ENCODE measurements around the gene PUM1.
"Not testable (repeated sequence)": the region's sequence is repeated elsewhere in the genome, so short reads cannot be mapped to it uniquely, and the experiment has no call there.

The PUM1 gene

GRCh38 chr1:30976143-30976542, 89.4 kb downstream of the PUM1 start:
- no peak overlapping the region for H3K4me3 ChIP-seq (replicated peaks; ENCODE audit: low read depth, low read length)

GRCh38 chr1:30975217-30975616, 90.3 kb downstream of the PUM1 start:
- no peak overlapping the region for H3K4me3 ChIP-seq (replicated peaks; ENCODE audit: low read depth, low read length)
- TF ChIP-seq CTCF (IDR thresholded peaks at IDR 0.05; ENCODE audit: low read length, missing control alignments) = no peak
- no peak for DNase-seq (ENCODE audit: low read depth)

More at GRCh38 chr1:30976143-30976542, 89.4 kb downstream of the PUM1 start:
- peak; percentile 68 for DNase-seq (ENCODE audit: low read depth)
- TF ChIP-seq CTCF (IDR thresholded peaks at IDR 0.05; ENCODE audit: low read length, missing control alignments) = no peak

- no peak for TF ChIP-seq CTCF (IDR thresholded peaks at IDR 0.05; ENCODE audit: low read length, missing control alignments)
- no peak overlapping the region for H3K4me3 ChIP-seq (replicated peaks; ENCODE audit: low read depth, low read length)
- DNase-seq (ENCODE audit: low read depth) = no peak
Observed at GRCh38 chr1:30974536-30974935, 91.0 kb downstream of the PUM1 start.

GRCh38 chr1:30972349-30972748, 93.2 kb downstream of the PUM1 start:
- not testable (repeated sequence) for DNase-seq (ENCODE audit: low read depth); H3K4me3 ChIP-seq (replicated peaks; ENCODE audit: low read depth, low read length)

GRCh38 chr1:30971496-30971895, 94.0 kb downstream of the PUM1 start:
- no peak for DNase-seq (ENCODE audit: low read depth)
- no peak for TF ChIP-seq CTCF (IDR thresholded peaks at IDR 0.05; ENCODE audit: low read length, missing control alignments)
- H3K4me3 ChIP-seq (replicated peaks; ENCODE audit: low read depth, low read length) = no peak overlapping the region

GRCh38 chr1:30969903-30970302, 95.6 kb downstream of the PUM1 start:
- H3K4me3 ChIP-seq (replicated peaks; ENCODE audit: low read depth, low read length) = no peak overlapping the region
- no peak for TF ChIP-seq CTCF (IDR thresholded peaks at IDR 0.05; ENCODE audit: low read length, missing control alignments)
- DNase-seq (ENCODE audit: low read depth) = no peak

- no peak overlapping the region for H3K4me3 ChIP-seq (replicated peaks; ENCODE audit: low read depth, low read length)
- TF ChIP-seq CTCF (IDR thresholded peaks at IDR 0.05; ENCODE audit: low read length, missing control alignments) = no peak
- DNase-seq (ENCODE audit: low read depth) = no peak
Observed at GRCh38 chr1:30968220-30968971, 97.1 kb downstream of the PUM1 start.

Measured in fibroblast of pulmonary artery (primary cell).